Measurements from ENCODE around the gene SNAP47. TPM values are rescaled to one million over a fixed set of nuclear protein-coding genes. Genes with fewer than 3 reads are reported as not detected.

The SNAP47 gene
- polyA plus RNA-seq, 1 donor from 2014 or later, result 56.0 TPM

- Histone ChIP-seq H3K4me2 (ENCODE audit: low read length) (no peak overlapping the region), H3F3A (ENCODE audit: insufficient read depth, low read length, poor library complexity, severe bottlenecking) (no peaks in the 10 kb centered on the region), H4K20me1 (ENCODE audit: insufficient read depth) (no peaks in the 10 kb centered on the region), H3K9ac (ENCODE audit: low read length) (no peak overlapping the region), H3K79me2 (replicated peaks; ENCODE audit: insufficient read depth, low read length) (no peaks in the 10 kb centered on the region), H3K9me2 (ENCODE audit: insufficient read depth, low read length) (no peaks in the 10 kb centered on the region), H3K27ac (ENCODE audit: low read length) (no peak overlapping the region), H3K36me3 (ENCODE audit: insufficient read depth, low read length) (no peaks in the 10 kb centered on the region), H3K27me3 (ENCODE audit: insufficient read depth, low read depth, low read length) (no peaks in the 10 kb centered on the region), H3K4me3 (ENCODE audit: low read length) (no peak overlapping the region), H2AFZ (ENCODE audit: low read depth, low read length) (no peak overlapping the region), H3K9me3 (ENCODE audit: low read length) (no peaks in the 10 kb centered on the region)
- TF ChIP-seq MXI1 (conservative IDR thresholded peaks at IDR 0.05; ENCODE audit: poor library complexity, severe bottlenecking) (no peak), CTCF (IDR thresholded peaks at IDR 0.05; ENCODE audit: poor library complexity, severe bottlenecking) (no peak), TAF1 (IDR thresholded peaks at IDR 0.05; ENCODE audit: low read depth) (no peak), SMC3 (conservative IDR thresholded peaks at IDR 0.05; ENCODE audit: poor library complexity) (no peak), RAD21 (conservative IDR thresholded peaks at IDR 0.05) (no peak), REST (IDR thresholded peaks at IDR 0.05; ENCODE audit: borderline replicate concordance) (no peak), POLR2AphosphoS5 (IDR thresholded peaks at IDR 0.05) (no peak), EP300 (conservative IDR thresholded peaks at IDR 0.05; ENCODE audit: poor library complexity, severe bottlenecking) (no peak), EZH2 (IDR thresholded peaks at IDR 0.05; ENCODE audit: borderline replicate concordance, insufficient read depth, low read length, poor library complexity, severe bottlenecking) (no peak)
Measured at GRCh38 chr1:227796359-227796915, 61.2 kb downstream of the SNAP47 start.

- Histone ChIP-seq H4K20me1 (ENCODE audit: insufficient read depth) (no peaks in the 10 kb centered on the region), H3K27me3 (ENCODE audit: insufficient read depth, low read depth, low read length) (no peaks in the 10 kb centered on the region), H3K79me2 (replicated peaks; ENCODE audit: insufficient read depth, low read length) (no peaks in the 10 kb centered on the region), H3F3A (ENCODE audit: insufficient read depth, low read length, poor library complexity, severe bottlenecking) (no peaks in the 10 kb centered on the region), H3K4me3 (ENCODE audit: low read length) (no peak overlapping the region), H3K27ac (ENCODE audit: low read length) (no peak overlapping the region), H2AFZ (ENCODE audit: low read depth, low read length) (no peak overlapping the region), H3K4me2 (ENCODE audit: low read length) (no peak overlapping the region), H3K9me3 (ENCODE audit: low read length) (no peaks in the 10 kb centered on the region), H3K9ac (ENCODE audit: low read length) (no peak overlapping the region), H3K9me2 (ENCODE audit: insufficient read depth, low read length) (no peaks in the 10 kb centered on the region), H3K36me3 (ENCODE audit: insufficient read depth, low read length) (no peaks in the 10 kb centered on the region)
- TF ChIP-seq REST (IDR thresholded peaks at IDR 0.05; ENCODE audit: borderline replicate concordance) (no peak), CTCF (IDR thresholded peaks at IDR 0.05; ENCODE audit: poor library complexity, severe bottlenecking) (no peak), TAF1 (IDR thresholded peaks at IDR 0.05; ENCODE audit: low read depth) (no peak), EZH2 (IDR thresholded peaks at IDR 0.05; ENCODE audit: borderline replicate concordance, insufficient read depth, low read length, poor library complexity, severe bottlenecking) (no peak), MXI1 (conservative IDR thresholded peaks at IDR 0.05; ENCODE audit: poor library complexity, severe bottlenecking) (no peak), POLR2AphosphoS5 (IDR thresholded peaks at IDR 0.05) (no peak), SMC3 (conservative IDR thresholded peaks at IDR 0.05; ENCODE audit: poor library complexity) (no peak), EP300 (conservative IDR thresholded peaks at IDR 0.05; ENCODE audit: poor library complexity, severe bottlenecking) (no peak), RAD21 (conservative IDR thresholded peaks at IDR 0.05) (no peak)
Measured at GRCh38 chr1:227797144-227797543, 61.9 kb downstream of the SNAP47 start.
